Measurements from ENCODE around the gene LMO1.

LMO1 gene

GRCh38 chr11:8263109-8263768, 439 bp downstream of the LMO1 start:
- ATAC-seq (ENCODE audit: low read depth): peak; percentile 53
- H3K27ac Mint-ChIP-seq: no peak overlapping the region
- H3K27me3 Mint-ChIP-seq: peaks cover 28% of the 10 kb centered on the region
- peaks cover 6% of the 10 kb centered on the region for H3K4me1 Mint-ChIP-seq
- H3K36me3 Mint-ChIP-seq: no peaks in the 10 kb centered on the region
- no peak for DNase-seq (ENCODE audit: low spot score in 2 of 2)
- no peaks in the 10 kb centered on the region for H3K9me3 Mint-ChIP-seq
- peak overlapping the region; percentile 61 for H3K4me3 Mint-ChIP-seq

- DNase-seq (ENCODE audit: low spot score in 2 of 2) (peak; percentile 16 to 51), ATAC-seq (ENCODE audit: low read depth) (peak; percentile 64)
- H3K27ac Mint-ChIP-seq: no peak overlapping the region
- H3K4me1 Mint-ChIP-seq: peaks cover 6% of the 10 kb centered on the region
- H3K36me3 Mint-ChIP-seq: no peaks in the 10 kb centered on the region
- peaks cover 28% of the 10 kb centered on the region for H3K27me3 Mint-ChIP-seq
- no peaks in the 10 kb centered on the region for H3K9me3 Mint-ChIP-seq
- H3K4me3 Mint-ChIP-seq: peak overlapping the region; percentile 77
Measured at GRCh38 chr11:8262552-8263108, 1.0 kb downstream of the LMO1 start.

GRCh38 chr11:8261921-8262551, 1.6 kb downstream of the LMO1 start:
- H3K36me3 Mint-ChIP-seq: no peaks in the 10 kb centered on the region
- H3K27me3 Mint-ChIP-seq: peaks cover 27% of the 10 kb centered on the region
- H3K4me3 Mint-ChIP-seq: peak overlapping the region; percentile 77
- ATAC-seq (ENCODE audit: low read depth): no peak
- peaks cover 6% of the 10 kb centered on the region for H3K4me1 Mint-ChIP-seq
- no peaks in the 10 kb centered on the region for H3K9me3 Mint-ChIP-seq
- no peak overlapping the region for H3K27ac Mint-ChIP-seq
- DNase-seq (ENCODE audit: low spot score in 2 of 2): no peak

GRCh38 chr11:8261291-8261690, 2.4 kb downstream of the LMO1 start:
- H3K4me3 Mint-ChIP-seq: no peak overlapping the region
- H3K27ac Mint-ChIP-seq: no peak overlapping the region
- no peaks in the 10 kb centered on the region for H3K36me3 Mint-ChIP-seq
- H3K27me3 Mint-ChIP-seq: peaks cover 25% of the 10 kb centered on the region
- H3K9me3 Mint-ChIP-seq: no peaks in the 10 kb centered on the region
- ATAC-seq (ENCODE audit: low read depth) (no peak), DNase-seq (ENCODE audit: low spot score in 2 of 2) (no peak)
- H3K4me1 Mint-ChIP-seq: peaks cover 6% of the 10 kb centered on the region

- no peaks in the 10 kb centered on the region for H3K36me3 Mint-ChIP-seq
- H3K27me3 Mint-ChIP-seq: peaks cover 25% of the 10 kb centered on the region
- ATAC-seq (ENCODE audit: low read depth) (no peak), DNase-seq (ENCODE audit: low spot score in 2 of 2) (no peak)
- no peak overlapping the region for H3K4me3 Mint-ChIP-seq
- H3K4me1 Mint-ChIP-seq: peaks cover 6% of the 10 kb centered on the region
- H3K27ac Mint-ChIP-seq: no peak overlapping the region
- H3K9me3 Mint-ChIP-seq: no peaks in the 10 kb centered on the region
Measured at GRCh38 chr11:8260202-8260966, 3.3 kb downstream of the LMO1 start.

- Mint-ChIP-seq H3K36me3 (no peaks in the 10 kb centered on the region), H3K4me1 (peaks cover 6% of the 10 kb centered on the region), H3K27ac (no peak overlapping the region), H3K9me3 (no peaks in the 10 kb centered on the region), H3K4me3 (no peak overlapping the region), H3K27me3 (peaks cover 19% of the 10 kb centered on the region)
- DNase-seq (ENCODE audit: low spot score in 2 of 2) (no peak), ATAC-seq (ENCODE audit: low read depth) (no peak)
Measured at GRCh38 chr11:8259306-8259959, 4.2 kb downstream of the LMO1 start.

- peaks cover 16% of the 10 kb centered on the region for H3K27me3 Mint-ChIP-seq
- no peak overlapping the region for H3K4me3 Mint-ChIP-seq
- H3K9me3 Mint-ChIP-seq: no peaks in the 10 kb centered on the region
- no peak overlapping the region for H3K27ac Mint-ChIP-seq
- no peaks in the 10 kb centered on the region for H3K36me3 Mint-ChIP-seq
- DNase-seq (ENCODE audit: low spot score in 2 of 2) (no peak), ATAC-seq (ENCODE audit: low read depth) (no peak)
- H3K4me1 Mint-ChIP-seq: peaks cover 1% of the 10 kb centered on the region
Measured at GRCh38 chr11:8258784-8259183, 4.9 kb downstream of the LMO1 start.

- Mint-ChIP-seq H3K27me3 (peaks cover 16% of the 10 kb centered on the region), H3K4me3 (no peak overlapping the region), H3K4me1 (no peaks in the 10 kb centered on the region)
Measured at GRCh38 chr11:8258289-8258688, 5.4 kb downstream of the LMO1 start.

GRCh38 chr11:8257003-8257664, 6.5 kb downstream of the LMO1 start:
- H3K9me3 Mint-ChIP-seq: no peaks in the 10 kb centered on the region
- DNase-seq (ENCODE audit: low spot score in 2 of 2) (no peak), ATAC-seq (ENCODE audit: low read depth) (no peak)
- no peak overlapping the region for H3K4me3 Mint-ChIP-seq
- peaks cover 14% of the 10 kb centered on the region for H3K27me3 Mint-ChIP-seq
- no peaks in the 10 kb centered on the region for H3K36me3 Mint-ChIP-seq
- no peaks in the 10 kb centered on the region for H3K4me1 Mint-ChIP-seq
- no peak overlapping the region for H3K27ac Mint-ChIP-seq

More at GRCh38 chr11:8258289-8258688, 5.4 kb downstream of the LMO1 start:
- Mint-ChIP-seq H3K9me3 (no peaks in the 10 kb centered on the region), H3K36me3 (no peaks in the 10 kb centered on the region), H3K27ac (no peak overlapping the region)
- no peak for ATAC-seq (ENCODE audit: low read depth)
- DNase-seq (ENCODE audit: low spot score in 2 of 2): no peak

GRCh38 chr11:8256271-8257002, 7.2 kb downstream of the LMO1 start:
- Mint-ChIP-seq H3K4me1 (no peaks in the 10 kb centered on the region), H3K27ac (no peak overlapping the region), H3K4me3 (no peak overlapping the region), H3K9me3 (no peaks in the 10 kb centered on the region), H3K27me3 (peaks cover 7% of the 10 kb centered on the region), H3K36me3 (no peaks in the 10 kb centered on the region)
- DNase-seq (ENCODE audit: low spot score in 2 of 2) (no peak), ATAC-seq (ENCODE audit: low read depth) (no peak)

- ATAC-seq (ENCODE audit: low read depth): no peak
- no peaks in the 10 kb centered on the region for H3K9me3 Mint-ChIP-seq
- no peaks in the 10 kb centered on the region for H3K4me1 Mint-ChIP-seq
- no peaks in the 10 kb centered on the region for H3K27me3 Mint-ChIP-seq
- no peak overlapping the region for H3K4me3 Mint-ChIP-seq
- no peak for DNase-seq (ENCODE audit: low spot score in 2 of 2)
- H3K36me3 Mint-ChIP-seq: no peaks in the 10 kb centered on the region
- H3K27ac Mint-ChIP-seq: no peak overlapping the region
Measured at GRCh38 chr11:8253566-8253965, 10.1 kb downstream of the LMO1 start.

GRCh38 chr11:8252946-8253345, 10.7 kb downstream of the LMO1 start:
- Mint-ChIP-seq H3K27ac (no peak overlapping the region), H3K9me3 (no peaks in the 10 kb centered on the region), H3K4me3 (no peak overlapping the region), H3K27me3 (no peaks in the 10 kb centered on the region), H3K36me3 (no peaks in the 10 kb centered on the region), H3K4me1 (no peaks in the 10 kb centered on the region)
- DNase-seq (ENCODE audit: low spot score in 2 of 2) (no peak), ATAC-seq (ENCODE audit: low read depth) (no peak)

- H3K27me3 Mint-ChIP-seq: no peaks in the 10 kb centered on the region
- no peaks in the 10 kb centered on the region for H3K9me3 Mint-ChIP-seq
- no peak overlapping the region for H3K27ac Mint-ChIP-seq
- H3K4me1 Mint-ChIP-seq: no peaks in the 10 kb centered on the region
- no peaks in the 10 kb centered on the region for H3K36me3 Mint-ChIP-seq
- DNase-seq (ENCODE audit: low spot score in 2 of 2) (no peak), ATAC-seq (ENCODE audit: low read depth) (no peak)
- no peak overlapping the region for H3K4me3 Mint-ChIP-seq
Measured at GRCh38 chr11:8252388-8252787, 11.3 kb downstream of the LMO1 start.
